ACC112 (cell line): ENCODE results near the gene ALPG.
A peak's percentile ranks its signal among the peaks of the same experiment; 100 is the strongest.
"Not testable (repeated sequence)": the region's sequence is repeated elsewhere in the genome, so short reads cannot be mapped to it uniquely, and the experiment has no call there.

Source experiments
- H2AFZ ChIP-seq: fragments of 200-600 bp; sonication (generic); one replicate; pipeline ENCODE4 v1.6.0; 2017; ENCODE audit warnings: antibody characterized with exemption, low read length; ENCODE audit not compliant: unreplicated experiment
- H3K27ac ChIP-seq: fragments of 200-600 bp; sonication (generic); 2 replicates; pipeline ENCODE4 v1.5.1; 2014; ENCODE audit warnings: low read depth, mild to moderate bottlenecking, antibody characterized with exemption, low read length, moderate library complexity
- H3K27me3 ChIP-seq: fragments of 200-600 bp; sonication (generic); 2 replicates; pipeline ENCODE4 v1.6.1; 2014; ENCODE audit warnings: mild to moderate bottlenecking, antibody characterized with exemption, low read length, moderate library complexity, mixed read lengths; ENCODE audit not compliant: insufficient read depth
- H3K36me3 ChIP-seq: fragments of 200-600 bp; sonication (generic); 2 replicates; pipeline ENCODE4 v1.6.1; 2016; ENCODE audit warnings: mild to moderate bottlenecking, antibody characterized with exemption, low read length, moderate library complexity, mixed read lengths; ENCODE audit not compliant: insufficient read depth
- H3K4me1 ChIP-seq: fragments of 200-600 bp; sonication (generic); one replicate; pipeline ENCODE4 v1.6.1; 2016; ENCODE audit warnings: low read length, mixed read lengths; ENCODE audit not compliant: insufficient read depth, unreplicated experiment, control insufficient read depth
- H3K4me3 ChIP-seq: fragments of 200-600 bp; sonication (generic); 2 replicates; pipeline ENCODE4 v1.5.1; 2014; ENCODE audit warnings: mild to moderate bottlenecking, low read depth, low read length
- H3K79me2 ChIP-seq: fragments of 200-600 bp; sonication (generic); one replicate; pipeline ENCODE4 v1.6.0; 2016; ENCODE audit warnings: low read length; ENCODE audit not compliant: control insufficient read depth, unreplicated experiment, insufficient read depth

The ALPG gene

GRCh38 chr2:232406556-232407310 lies at the start of gene ALPG:
TSS of gene ALPG (plus strand) at chr2:232406844. CDS start at chr2:232406895, 51 bp downstream.
- H3K27me3 ChIP-seq, result peaks cover 17% of the 10 kb centered on the region
- H3K4me3 ChIP-seq, result no peak within 1 kb of the TSS
- no peak within 1 kb of the TSS for H3K27ac ChIP-seq
- no peaks in the 10 kb centered on the region for H3K79me2 ChIP-seq
- H3K4me1 ChIP-seq, result no peaks in the 10 kb centered on the region
- no peaks in the 10 kb centered on the region for H3K36me3 ChIP-seq
- H2AFZ ChIP-seq, result no peak within 1 kb of the TSS

- Histone ChIP-seq H3K27me3 (no peaks in the 10 kb centered on the region), H3K79me2 (no peaks in the 10 kb centered on the region), H3K36me3 (no peaks in the 10 kb centered on the region), H3K4me1 (peaks cover 8% of the 10 kb centered on the region), H3K27ac (no peak overlapping the region), H2AFZ (no peak overlapping the region), H3K4me3 (no peak overlapping the region)
These were observed 45.0 kb upstream of the ALPG start for GRCh38 chr2:232361646-232362045.

- no peak overlapping the region for H3K4me3 ChIP-seq
- no peaks in the 10 kb centered on the region for H3K36me3 ChIP-seq
- no peaks in the 10 kb centered on the region for H3K79me2 ChIP-seq
- H3K27me3 ChIP-seq, result no peaks in the 10 kb centered on the region
- H3K4me1 ChIP-seq, result peaks cover 8% of the 10 kb centered on the region
- H2AFZ ChIP-seq, result no peak overlapping the region
- H3K27ac ChIP-seq, result no peak overlapping the region
These were observed 44.3 kb upstream of the ALPG start for GRCh38 chr2:232362174-232362900.

DNA sequence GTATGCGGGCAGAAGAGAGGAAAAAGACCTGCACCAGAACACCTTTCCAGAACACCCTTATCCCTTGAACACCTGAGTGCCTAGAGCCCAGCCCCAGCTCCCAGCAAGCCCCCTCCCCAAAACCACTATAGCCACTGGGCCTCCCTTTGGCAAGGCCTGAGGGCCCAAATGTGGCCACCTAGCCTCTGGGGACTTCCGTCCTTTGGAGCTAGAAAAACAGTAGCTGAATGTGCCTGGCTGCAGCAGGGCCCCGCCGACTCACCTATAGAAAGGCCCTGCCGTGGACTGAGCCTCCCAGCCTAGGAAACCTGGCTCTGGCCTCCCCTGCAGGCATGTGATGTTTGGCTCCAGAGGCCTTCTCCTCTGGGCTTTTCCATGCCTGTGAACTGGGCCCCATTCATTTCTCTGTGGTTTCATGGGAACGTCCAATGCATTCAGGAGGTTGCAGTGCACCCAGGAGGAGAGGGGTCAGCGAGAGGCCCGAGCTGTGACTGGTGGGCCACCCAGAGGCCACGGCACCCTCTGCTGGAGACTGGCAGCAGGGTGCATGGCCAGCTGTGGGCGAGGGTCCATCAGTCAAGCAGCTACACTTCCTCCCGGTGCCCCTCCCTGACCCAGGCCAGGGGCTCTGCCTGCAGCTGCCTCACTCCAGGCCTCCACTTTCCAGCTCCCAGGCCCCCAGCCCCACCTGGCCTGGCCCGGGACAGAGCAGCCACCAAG lies 43.4 kb upstream of the ALPG start:
- not testable (repeated sequence) for H3K4me1 ChIP-seq, H3K4me3 ChIP-seq, H3K79me2 ChIP-seq, H3K27ac ChIP-seq, H3K36me3 ChIP-seq, H3K27me3 ChIP-seq
- H2AFZ ChIP-seq, result peak overlapping the region; percentile 53

DNA sequence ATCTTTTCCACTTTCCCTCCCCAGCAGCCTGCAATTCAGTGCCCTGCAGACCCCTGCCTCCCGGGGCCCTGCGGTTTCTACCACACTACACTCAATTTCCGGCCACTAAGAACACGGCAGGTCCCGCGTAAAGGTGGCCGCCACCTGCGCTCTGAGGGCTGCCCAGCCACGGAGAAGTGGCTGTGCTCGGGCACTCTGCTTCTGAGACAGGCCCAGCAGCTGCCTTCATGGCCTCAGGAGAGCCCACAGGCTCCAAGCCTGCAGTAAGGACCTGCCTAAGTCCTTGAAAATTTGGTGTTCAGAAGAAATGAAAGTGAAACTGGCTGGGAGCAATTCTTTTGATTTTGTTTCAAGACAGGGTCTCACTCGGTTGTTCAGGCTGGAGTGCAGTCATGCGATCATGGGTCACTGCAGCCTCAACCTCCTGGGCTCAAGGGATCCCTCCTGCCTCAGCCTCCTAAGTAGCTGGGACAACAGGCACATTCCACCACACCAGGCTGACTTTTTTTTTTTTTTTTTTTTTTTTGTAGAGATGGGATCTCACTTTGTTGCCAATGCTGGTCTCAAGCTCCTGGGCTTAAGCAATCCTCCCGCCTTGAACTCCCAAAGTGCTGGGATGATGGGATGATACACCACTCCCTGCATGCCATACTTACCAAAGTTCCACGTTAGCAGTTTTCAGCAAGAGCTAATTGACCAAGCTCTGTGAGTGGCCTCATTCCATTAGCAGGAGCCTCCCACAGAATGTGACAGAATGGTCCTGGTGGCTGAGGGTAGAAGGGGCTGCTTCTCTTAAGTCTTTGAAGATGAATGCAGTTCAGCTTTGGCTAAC lies 42.6 kb upstream of the ALPG start:
- Histone ChIP-seq H3K4me3 (peak overlapping the region; percentile 7; the same call in 1 of the 2 replicates), H2AFZ (peak overlapping the region; percentile 53)

DNA sequence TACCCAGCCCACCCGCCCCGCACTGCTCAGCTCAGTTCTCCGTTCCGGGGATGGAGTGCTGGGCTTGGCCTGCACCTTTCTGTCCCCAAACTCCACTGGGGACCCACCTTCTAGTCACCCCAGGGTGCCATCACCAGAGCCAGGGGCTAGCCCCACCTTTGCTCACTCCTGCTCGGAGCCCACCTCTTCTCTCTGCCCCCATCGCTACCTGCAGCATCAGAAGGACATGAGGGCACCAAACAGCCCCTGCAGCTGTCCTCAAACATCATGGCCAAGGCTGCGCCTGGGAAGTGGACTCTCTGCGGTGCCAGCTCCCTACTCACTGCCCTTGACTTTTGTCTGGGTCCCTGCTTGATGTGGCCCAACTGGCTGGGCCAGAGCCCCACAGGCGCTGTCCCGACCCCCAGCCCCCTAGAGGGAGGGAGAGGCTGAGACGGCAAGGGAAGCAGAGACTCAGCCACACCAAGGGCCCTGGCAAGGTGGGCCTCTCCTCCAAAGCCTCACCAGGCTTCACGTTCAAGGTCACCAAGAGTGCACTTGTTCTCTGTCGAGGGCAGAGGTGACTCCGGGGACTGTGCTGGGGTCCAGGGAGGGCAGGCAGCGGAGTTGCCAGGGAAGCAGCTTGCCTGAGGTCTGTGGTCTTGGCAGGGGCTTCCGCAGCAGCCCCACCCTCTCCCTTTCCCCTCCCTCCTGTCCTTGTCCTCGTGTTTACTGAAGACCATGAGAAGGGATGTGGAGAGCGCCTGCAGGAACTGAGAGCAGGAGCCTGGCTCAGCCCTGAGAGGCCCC lies 41.6 kb upstream of the ALPG start:
- not testable (repeated sequence) for H3K4me3 ChIP-seq, H3K79me2 ChIP-seq, H3K27me3 ChIP-seq, H3K36me3 ChIP-seq, H3K27ac ChIP-seq, H2AFZ ChIP-seq, H3K4me1 ChIP-seq

More for the DNA sequence above, 42.6 kb upstream of the ALPG start:
- H3K79me2 ChIP-seq, result no peaks in the 10 kb centered on the region
- no peak overlapping the region for H3K27ac ChIP-seq
- no peaks in the 10 kb centered on the region for H3K27me3 ChIP-seq
- no peaks in the 10 kb centered on the region for H3K36me3 ChIP-seq
- peaks cover 8% of the 10 kb centered on the region for H3K4me1 ChIP-seq

- H2AFZ ChIP-seq, result no peak overlapping the region
These were observed 40.9 kb upstream of the ALPG start for GRCh38 chr2:232365621-232366321.

GRCh38 chr2:232366461-232366860 lies 40.2 kb upstream of the ALPG start:
- not testable (repeated sequence) for H3K36me3 ChIP-seq, H3K4me1 ChIP-seq

More at GRCh38 chr2:232365621-232366321, 40.9 kb upstream of the ALPG start:
- H3K4me1 ChIP-seq, result peaks cover 8% of the 10 kb centered on the region
- H3K4me3 ChIP-seq, result no peak overlapping the region
- no peak overlapping the region for H3K27ac ChIP-seq
- H3K27me3 ChIP-seq, result no peaks in the 10 kb centered on the region
- H3K79me2 ChIP-seq, result no peaks in the 10 kb centered on the region
- H3K36me3 ChIP-seq, result no peaks in the 10 kb centered on the region

DNA sequence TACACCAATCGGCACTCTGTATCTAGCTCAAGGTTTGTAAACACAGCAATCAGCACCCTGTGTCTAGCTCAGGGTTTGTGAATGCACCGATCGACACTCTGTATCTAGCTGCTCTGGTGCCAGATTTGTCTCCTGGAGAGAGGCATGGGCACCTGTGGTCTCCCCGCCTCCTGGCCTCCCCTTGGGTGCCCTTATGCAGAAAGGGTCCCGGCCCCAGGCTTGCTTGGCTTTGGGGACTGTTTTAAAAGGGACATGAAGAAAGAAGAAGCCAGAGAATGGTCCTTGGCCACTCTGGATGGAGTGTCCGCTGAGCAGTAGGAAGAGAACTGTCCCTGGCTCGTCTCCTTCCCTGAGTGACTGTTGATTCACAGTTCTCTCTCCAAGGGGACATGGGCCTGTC lies 39.6 kb upstream of the ALPG start:
- Histone ChIP-seq H2AFZ (no peak overlapping the region), H3K4me3 (no peak overlapping the region), H3K36me3 (no peaks in the 10 kb centered on the region), H3K27me3 (no peaks in the 10 kb centered on the region), H3K27ac (no peak overlapping the region), H3K79me2 (no peaks in the 10 kb centered on the region), H3K4me1 (peaks cover 8% of the 10 kb centered on the region)

More at GRCh38 chr2:232366461-232366860, 40.2 kb upstream of the ALPG start:
- H3K27me3 ChIP-seq, H3K79me2 ChIP-seq, H3K27ac ChIP-seq, H3K4me3 ChIP-seq, H2AFZ ChIP-seq: not testable (repeated sequence)
